ENCODE data around the gene CUBN. TPM values are rescaled to one million over a fixed set of nuclear protein-coding genes. Genes with fewer than 3 reads are reported as not detected.

Gene CUBN
- total RNA-seq, 2 donors from 2014 or later: 0.75 to 1.3 TPM

DNA sequence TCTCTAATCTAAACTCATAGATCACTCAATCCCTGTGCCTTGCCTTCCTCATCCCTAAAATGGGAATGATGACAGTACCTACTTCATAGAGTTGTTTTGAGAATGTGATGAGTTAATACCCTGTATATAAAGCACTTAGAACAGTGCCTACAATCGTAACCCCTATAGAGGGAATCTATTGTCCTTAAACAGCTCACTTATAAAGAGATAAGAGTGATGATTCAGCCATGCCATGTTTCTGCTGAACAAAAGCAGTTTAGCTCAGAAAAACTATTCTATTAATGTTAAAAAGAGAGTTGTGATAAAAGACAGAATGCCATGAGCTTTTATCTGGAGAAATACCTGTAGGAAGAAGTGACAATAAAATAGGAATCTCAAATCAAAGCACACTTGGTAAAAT, 63.6 kb downstream of the CUBN start:
- Histone ChIP-seq H3K27me3 (ENCODE audit: control insufficient read depth, insufficient read depth, low read length, poor library complexity, severe bottlenecking) (no peaks in the 10 kb centered on the region), H3K4me3 (ENCODE audit: low read length) (no peak overlapping the region), H3K9ac (ENCODE audit: extremely low read depth, low read length, poor library complexity, severe bottlenecking) (no peak overlapping the region), H3K36me3 (ENCODE audit: control insufficient read depth, insufficient read depth, low read length) (no peaks in the 10 kb centered on the region), H3K4me1 (ENCODE audit: control insufficient read depth, insufficient read depth, low read length) (no peaks in the 10 kb centered on the region), H3K9me3 (ENCODE audit: control insufficient read depth, low read length) (no peaks in the 10 kb centered on the region), H3K27ac (ENCODE audit: low read depth, low read length) (no peak overlapping the region)
- 90% methylated on average over 1 of the region's 1 CpG; no CpG with 5 or more reads in 1 of the 2 experiments for WGBS, 2 experiments (ENCODE audit: insufficient coverage in 1 of 2, insufficient read length in 1 of 2)
- Mint-ChIP-seq H3K4me1 (peaks cover 19% of the 10 kb centered on the region), H3K27me3 (ENCODE audit: insufficient read depth) (no peaks in the 10 kb centered on the region), H3K4me3 (no peak overlapping the region), H3K27ac (no peak overlapping the region), H3K36me3 (ENCODE audit: low read depth) (no peaks in the 10 kb centered on the region), H3K9me3 (no peaks in the 10 kb centered on the region)
- TF ChIP-seq, protein P1, sequence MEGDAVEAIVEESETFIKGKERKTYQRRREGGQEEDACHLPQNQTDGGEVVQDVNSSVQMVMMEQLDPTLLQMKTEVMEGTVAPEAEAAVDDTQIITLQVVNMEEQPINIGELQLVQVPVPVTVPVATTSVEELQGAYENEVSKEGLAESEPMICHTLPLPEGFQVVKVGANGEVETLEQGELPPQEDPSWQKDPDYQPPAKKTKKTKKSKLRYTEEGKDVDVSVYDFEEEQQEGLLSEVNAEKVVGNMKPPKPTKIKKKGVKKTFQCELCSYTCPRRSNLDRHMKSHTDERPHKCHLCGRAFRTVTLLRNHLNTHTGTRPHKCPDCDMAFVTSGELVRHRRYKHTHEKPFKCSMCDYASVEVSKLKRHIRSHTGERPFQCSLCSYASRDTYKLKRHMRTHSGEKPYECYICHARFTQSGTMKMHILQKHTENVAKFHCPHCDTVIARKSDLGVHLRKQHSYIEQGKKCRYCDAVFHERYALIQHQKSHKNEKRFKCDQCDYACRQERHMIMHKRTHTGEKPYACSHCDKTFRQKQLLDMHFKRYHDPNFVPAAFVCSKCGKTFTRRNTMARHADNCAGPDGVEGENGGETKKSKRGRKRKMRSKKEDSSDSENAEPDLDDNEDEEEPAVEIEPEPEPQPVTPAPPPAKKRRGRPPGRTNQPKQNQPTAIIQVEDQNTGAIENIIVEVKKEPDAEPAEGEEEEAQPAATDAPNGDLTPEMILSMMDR (conservative IDR thresholded peaks at IDR 0.05): no peak
- no peak for DNase-seq

DNA sequence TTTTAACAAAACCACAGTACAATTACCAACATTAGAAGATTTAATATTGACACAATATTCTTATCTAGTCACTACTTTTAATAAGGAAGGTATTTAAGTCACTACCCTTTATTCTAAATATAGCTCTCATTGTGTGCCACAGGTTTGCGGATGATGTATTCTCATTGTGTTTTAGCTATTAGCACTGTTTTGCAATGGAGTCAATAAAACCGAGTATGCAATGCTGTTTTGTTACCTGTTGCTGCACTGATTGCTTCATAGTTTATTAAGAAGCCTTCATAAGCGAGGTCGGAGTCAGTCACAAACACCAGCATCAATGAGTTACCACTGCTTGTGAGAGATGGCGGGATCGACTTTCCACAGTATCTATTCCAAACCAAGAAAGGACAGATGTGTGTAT, 64.3 kb downstream of the CUBN start:
- no peaks in the 10 kb centered on the region for H3K27me3 Mint-ChIP-seq (ENCODE audit: insufficient read depth)
- Histone ChIP-seq H3K9ac (ENCODE audit: extremely low read depth, low read length, poor library complexity, severe bottlenecking) (no peak overlapping the region), H3K27me3 (ENCODE audit: control insufficient read depth, insufficient read depth, low read length, poor library complexity, severe bottlenecking) (no peaks in the 10 kb centered on the region), H3K9me3 (ENCODE audit: control insufficient read depth, low read length) (no peaks in the 10 kb centered on the region), H3K4me3 (ENCODE audit: low read length) (no peak overlapping the region), H3K27ac (ENCODE audit: low read depth, low read length) (no peak overlapping the region), H3K4me1 (ENCODE audit: control insufficient read depth, insufficient read depth, low read length) (no peaks in the 10 kb centered on the region), H3K36me3 (ENCODE audit: control insufficient read depth, insufficient read depth, low read length) (no peaks in the 10 kb centered on the region)
- no peak overlapping the region for H3K27ac Mint-ChIP-seq
- DNase-seq: no peak
- TF ChIP-seq, protein P1 (conservative IDR thresholded peaks at IDR 0.05): no peak
- H3K4me1 Mint-ChIP-seq: peaks cover 19% of the 10 kb centered on the region
- H3K36me3 Mint-ChIP-seq (ENCODE audit: low read depth): no peaks in the 10 kb centered on the region
- WGBS, 2 experiments (ENCODE audit: insufficient coverage in 1 of 2, insufficient read length in 1 of 2): 98 to 100% methylated on average over 2 to 6 of the region's 6 CpGs
- H3K4me3 Mint-ChIP-seq: no peak overlapping the region
- H3K9me3 Mint-ChIP-seq: no peaks in the 10 kb centered on the region

DNA sequence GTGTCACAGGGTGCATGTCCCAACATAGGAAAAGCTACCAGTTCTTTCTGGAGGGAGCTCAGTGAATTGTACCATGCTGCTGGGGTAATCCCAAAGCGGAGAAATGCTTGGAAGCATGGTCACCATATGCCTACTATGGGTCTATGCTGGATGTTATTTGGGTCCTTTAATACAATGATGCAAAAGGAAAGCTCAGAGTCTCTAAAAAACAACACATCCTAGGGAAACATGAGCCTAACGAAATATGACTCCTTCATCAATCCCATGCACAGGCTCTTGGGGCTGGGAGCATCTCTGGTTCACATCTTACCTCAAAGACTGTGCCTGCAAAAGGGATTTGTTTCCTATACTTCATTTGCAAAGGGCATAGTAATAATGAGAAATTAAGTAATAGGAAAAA, 65.2 kb downstream of the CUBN start:
- Histone ChIP-seq H3K9ac (ENCODE audit: extremely low read depth, low read length, poor library complexity, severe bottlenecking) (no peak overlapping the region), H3K27ac (ENCODE audit: low read depth, low read length) (no peak overlapping the region), H3K27me3 (ENCODE audit: control insufficient read depth, insufficient read depth, low read length, poor library complexity, severe bottlenecking) (no peaks in the 10 kb centered on the region), H3K36me3 (ENCODE audit: control insufficient read depth, insufficient read depth, low read length) (no peaks in the 10 kb centered on the region), H3K9me3 (ENCODE audit: control insufficient read depth, low read length) (no peaks in the 10 kb centered on the region), H3K4me3 (ENCODE audit: low read length) (no peak overlapping the region), H3K4me1 (ENCODE audit: control insufficient read depth, insufficient read depth, low read length) (no peaks in the 10 kb centered on the region)
- H3K27ac Mint-ChIP-seq: no peak overlapping the region
- peaks cover 19% of the 10 kb centered on the region for H3K4me1 Mint-ChIP-seq
- DNase-seq: no peak
- 78% methylated on average over 2 of the region's 2 CpGs; no CpG with 5 or more reads in 1 of the 2 experiments for WGBS, 2 experiments (ENCODE audit: insufficient coverage in 1 of 2, insufficient read length in 1 of 2)
- H3K27me3 Mint-ChIP-seq (ENCODE audit: insufficient read depth): no peaks in the 10 kb centered on the region
- H3K9me3 Mint-ChIP-seq: no peaks in the 10 kb centered on the region
- TF ChIP-seq, protein P1 (conservative IDR thresholded peaks at IDR 0.05): no peak
- no peak overlapping the region for H3K4me3 Mint-ChIP-seq
- H3K36me3 Mint-ChIP-seq (ENCODE audit: low read depth): no peaks in the 10 kb centered on the region

Measured in endodermal cell (in vitro differentiated cells).